LNCaP clone FGC (cell line): ENCODE results near the gene ZNF215.
"Not testable (repeated sequence)": the region's sequence is repeated elsewhere in the genome, so short reads cannot be mapped to it uniquely, and the experiment has no call there.

Experiments
- DNase-seq: peaks from one replicate; pipeline ENCODE4 v3.0.0-alpha.2; 2011; ENCODE audit warnings: low read depth
- H3K4me3 ChIP-seq: 2 replicates; pipeline ENCODE4 v1.5.1; 2011; ENCODE audit warnings: mild to moderate bottlenecking, low read depth, low read length, control low read depth
- CTCF ChIP-seq: IDR thresholded peaks from 2 replicates; pipeline ENCODE4 v1.5.1; 2012; ENCODE audit warnings: mild to moderate bottlenecking; ENCODE audit not compliant: control insufficient read depth, insufficient read depth; ENCODE audit errors: extremely low read depth

ZNF215 gene

GRCh38 chr11:6926208-6927029, at the start of gene ZNF215:
ZNF215 (plus strand) TSS chr11:6926426; CDS start chr11:6932273, 5,847 bp downstream.
- TF ChIP-seq CTCF: no peak
- peak within 1 kb of the TSS; percentile 68 for H3K4me3 ChIP-seq
- peak; percentile 45 for DNase-seq

- DNase-seq: no peak
- no peak for TF ChIP-seq CTCF
- H3K4me3 ChIP-seq: no peak overlapping the region
Observed at GRCh38 chr11:6876914-6877313, 49.3 kb upstream of the ZNF215 start.

- no peak overlapping the region for H3K4me3 ChIP-seq
- DNase-seq: no peak
- TF ChIP-seq CTCF: no peak
Observed at GRCh38 chr11:6882751-6883150, 43.5 kb upstream of the ZNF215 start.

GRCh38 chr11:6887711-6888110, 38.5 kb upstream of the ZNF215 start:
- not testable (repeated sequence) for H3K4me3 ChIP-seq, DNase-seq

- no peak overlapping the region for H3K4me3 ChIP-seq
- DNase-seq: no peak
- no peak for TF ChIP-seq CTCF
Observed at GRCh38 chr11:6888830-6889229, 37.4 kb upstream of the ZNF215 start.

- no peak for TF ChIP-seq CTCF
- DNase-seq: no peak
- no peak overlapping the region for H3K4me3 ChIP-seq
Observed at GRCh38 chr11:6889835-6890234, 36.4 kb upstream of the ZNF215 start.

GRCh38 chr11:6892400-6892799, 33.8 kb upstream of the ZNF215 start, which contains the start of gene OR2D2:
OR2D2 (minus strand) TSS chr11:6892500; CDS start chr11:6892500, 0 bp downstream.
- H3K4me3 ChIP-seq: no peak within 1 kb of the TSS
- DNase-seq: no peak
- TF ChIP-seq CTCF: no peak
